ACHN (cell line): ENCODE results near the gene CYGB.
"Not testable (repeated sequence)": the region's sequence is repeated elsewhere in the genome, so short reads cannot be mapped to it uniquely, and the experiment has no call there.

Experiments used
- DNase-seq: peaks from one replicate; pipeline ENCODE4 v3.0.0-alpha.2; 2015
- in situ Hi-C: cut with HindIII; loops from 2 replicates; pipeline ENCODE4 v1.10.0; 2017; ENCODE audit warnings: low sequenced_read_pairs, low pct_ligation_motif_present, low pct_unique_long_range_greater_than_20kb

CYGB gene

DNA sequence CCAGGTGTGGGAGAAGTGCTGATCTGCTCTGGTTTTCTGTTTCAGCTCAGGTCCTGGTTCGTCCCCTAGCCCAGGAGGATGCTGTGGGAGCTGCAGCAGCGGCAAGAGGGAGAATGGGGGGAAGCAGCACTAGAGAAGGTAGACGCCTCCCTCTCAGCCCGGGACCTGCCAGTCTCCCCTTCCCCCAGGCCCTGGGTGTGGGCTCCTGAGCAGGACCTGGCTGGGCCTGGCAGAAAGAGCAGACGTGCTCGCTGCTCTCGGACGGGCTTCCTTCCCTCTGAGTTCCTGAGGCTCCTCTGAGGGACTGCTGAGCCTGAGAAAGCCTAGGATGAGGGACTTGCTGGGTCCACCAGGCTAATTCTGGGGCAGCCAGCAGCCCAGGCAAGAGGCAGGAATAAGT is 5.5 kb upstream of the CYGB start:
- no peak for DNase-seq
- in situ Hi-C loops = no loop called here

DNA sequence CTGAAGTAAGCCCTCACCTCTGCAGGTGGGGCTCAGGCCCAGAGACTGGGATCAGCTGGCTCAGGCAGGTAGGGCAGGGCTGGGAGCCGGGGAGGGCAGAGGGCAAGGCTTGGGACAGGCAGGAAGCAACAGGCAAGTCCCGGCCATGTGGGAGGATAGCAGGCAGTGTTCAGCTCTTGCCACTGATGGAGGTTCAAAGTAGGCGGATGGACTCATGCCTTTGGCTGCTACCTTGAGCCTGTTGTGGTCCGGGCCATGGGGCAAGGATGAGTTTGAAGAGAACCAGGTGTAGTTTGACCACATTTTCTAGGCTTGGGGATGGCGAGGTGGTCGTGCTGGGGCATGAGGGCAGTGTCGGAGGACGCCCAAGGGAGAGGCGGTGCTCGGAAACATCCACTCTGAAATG is 5.1 kb upstream of the CYGB start:
- in situ Hi-C loops = no loop called here
- DNase-seq = no peak

DNA sequence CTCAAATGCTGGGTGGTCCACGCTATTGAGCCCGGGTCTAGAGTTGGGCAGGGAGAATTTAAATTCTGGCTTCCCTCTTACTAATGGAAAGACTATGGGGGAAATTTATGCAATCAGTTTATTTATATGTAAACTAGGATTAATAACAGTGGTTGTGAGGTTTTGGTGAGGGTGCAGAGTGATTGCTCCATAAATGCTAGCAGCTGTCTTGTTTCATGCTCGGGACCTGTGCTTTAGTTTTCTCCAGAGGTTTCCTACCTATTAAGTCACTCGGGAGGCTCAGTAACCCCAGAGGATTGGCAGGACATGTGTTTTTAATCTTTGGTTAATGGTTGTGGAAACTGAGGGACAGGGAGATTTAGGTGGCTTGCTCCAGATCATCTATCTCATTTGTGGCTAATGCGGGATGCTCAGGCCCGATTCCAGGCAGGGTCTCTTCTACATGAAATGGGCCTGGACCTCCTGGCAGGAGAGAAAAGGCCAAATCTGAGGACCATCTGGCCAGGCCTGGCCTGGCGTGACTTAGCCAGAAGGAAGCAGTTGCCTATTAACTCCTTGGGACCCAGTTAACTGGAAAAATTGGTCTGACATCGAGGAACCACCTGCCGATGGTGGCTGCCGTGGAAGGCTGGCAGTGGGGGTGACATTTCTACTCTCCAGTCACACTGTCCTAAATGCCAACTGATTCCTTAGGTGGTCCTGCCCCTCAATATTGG is 4.4 kb upstream of the CYGB start:
- DNase-seq = no peak
- in situ Hi-C loops = no loop called here

DNA sequence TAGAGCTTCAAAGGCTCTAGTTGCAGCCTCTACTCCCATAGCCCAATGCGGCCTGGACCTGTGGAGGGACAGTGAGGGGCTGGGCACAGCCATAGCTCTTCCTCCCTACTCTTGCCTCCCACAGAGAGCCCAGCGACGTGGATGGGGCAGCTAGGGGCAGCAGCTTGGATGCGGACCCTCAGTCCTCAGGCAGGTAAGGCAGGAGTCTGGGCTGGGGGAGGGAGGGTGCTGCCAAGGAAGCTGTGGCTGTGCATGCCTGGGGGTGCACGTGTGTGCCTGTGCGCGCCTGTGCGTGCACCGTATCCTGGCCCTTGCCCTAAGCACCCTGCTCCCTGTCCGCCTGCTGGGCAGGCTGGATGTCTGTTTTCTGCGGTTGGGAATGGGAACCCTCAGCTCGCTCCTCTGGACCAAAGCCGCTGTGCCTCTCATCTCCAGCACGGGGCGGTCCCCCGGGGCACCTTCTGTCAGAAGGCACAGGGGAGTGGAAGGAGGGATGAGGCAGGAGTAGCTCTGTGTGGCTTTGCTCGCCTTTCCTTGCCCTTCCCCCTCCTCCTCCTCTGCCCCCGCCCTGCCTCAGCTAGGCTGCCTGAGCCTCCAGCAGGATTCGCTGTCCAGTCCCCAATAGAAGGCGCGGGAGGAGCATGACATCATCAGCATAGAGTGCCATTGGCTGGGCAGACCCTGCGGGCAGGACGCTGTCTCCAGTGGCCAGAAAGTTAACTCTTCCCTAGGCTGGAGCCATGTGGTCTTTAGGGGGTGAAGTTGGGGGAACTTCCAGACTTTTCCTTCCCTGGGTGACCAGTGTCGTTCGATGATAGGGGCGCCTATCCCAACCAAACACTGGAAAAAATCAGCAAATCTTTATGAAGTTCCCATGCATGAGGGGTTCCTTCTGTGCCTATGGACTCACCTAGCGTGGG is 3.1 kb upstream of the CYGB start:
- peak; percentile 98 for DNase-seq
- in situ Hi-C loops = no loop called here

DNA sequence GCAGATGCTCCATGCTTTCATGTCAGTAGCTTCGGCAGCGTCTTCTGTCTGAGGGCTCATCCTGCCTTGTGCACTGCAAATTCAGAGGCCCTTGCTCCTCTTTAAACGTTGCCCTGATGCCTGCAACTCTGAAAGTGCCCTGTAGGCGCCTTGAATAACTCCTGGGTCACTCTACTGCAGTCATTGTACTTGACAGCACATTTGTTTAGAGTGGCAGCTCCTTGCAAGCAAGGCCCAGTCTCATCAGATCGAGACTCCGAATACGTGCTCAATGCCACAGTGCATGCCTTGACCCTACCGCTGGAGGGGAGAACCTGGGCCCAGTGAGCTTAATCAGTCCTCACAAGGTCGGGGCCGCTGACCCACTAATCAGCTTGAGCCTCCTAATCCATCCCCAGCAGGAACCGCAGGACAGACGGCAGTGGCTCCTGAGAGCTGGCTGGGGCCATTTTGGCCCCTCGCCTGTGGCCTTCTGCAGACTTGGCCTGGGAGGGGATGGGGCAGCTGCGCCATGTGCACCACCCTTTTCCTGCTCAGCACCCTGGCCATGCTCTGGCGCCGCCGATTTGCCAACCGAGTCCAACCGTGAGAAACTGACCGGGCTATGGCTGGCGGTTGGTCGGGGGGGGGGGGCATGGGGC is 2.2 kb upstream of the CYGB start, which contains the start of gene PRCD:
Gene PRCD, plus strand, starts transcription at position 414 of the 641 bp plus-strand sequence. Its CDS starts 98 bp downstream, at position 512.
- no peak for DNase-seq
- in situ Hi-C loops = no loop called here

DNA sequence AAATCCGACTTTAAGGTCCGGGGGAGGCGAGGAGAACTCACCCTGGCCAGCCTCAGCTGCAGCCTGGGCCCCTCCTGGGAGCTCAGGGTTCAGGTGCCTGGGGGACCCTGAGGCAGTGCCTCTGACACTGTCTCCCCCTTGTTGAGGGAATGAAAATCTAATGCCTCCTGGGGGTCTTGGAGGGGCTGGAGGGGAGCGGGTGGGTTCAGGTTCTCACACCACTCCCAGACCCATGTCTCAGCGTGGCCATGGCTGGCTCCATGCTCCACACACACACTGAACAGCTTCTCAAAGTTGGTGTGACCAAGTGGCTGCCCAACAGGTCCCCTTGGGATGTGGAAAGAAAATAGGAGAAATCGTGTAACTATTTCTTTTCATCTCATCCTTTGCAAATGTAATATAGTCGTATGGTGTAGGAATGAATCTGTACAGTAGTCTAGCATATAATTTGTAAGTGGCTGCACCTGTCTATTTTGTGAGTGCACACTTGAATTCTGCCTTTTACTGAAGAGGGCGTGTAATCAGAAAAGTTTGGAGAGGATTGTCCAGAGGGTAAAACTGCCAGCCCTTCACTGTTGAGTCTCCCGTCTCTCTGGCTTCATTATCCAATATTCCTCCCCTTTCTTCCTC is 1.5 kb upstream of the CYGB start:
- DNase-seq = no peak
- in situ Hi-C loops = no loop called here

DNA sequence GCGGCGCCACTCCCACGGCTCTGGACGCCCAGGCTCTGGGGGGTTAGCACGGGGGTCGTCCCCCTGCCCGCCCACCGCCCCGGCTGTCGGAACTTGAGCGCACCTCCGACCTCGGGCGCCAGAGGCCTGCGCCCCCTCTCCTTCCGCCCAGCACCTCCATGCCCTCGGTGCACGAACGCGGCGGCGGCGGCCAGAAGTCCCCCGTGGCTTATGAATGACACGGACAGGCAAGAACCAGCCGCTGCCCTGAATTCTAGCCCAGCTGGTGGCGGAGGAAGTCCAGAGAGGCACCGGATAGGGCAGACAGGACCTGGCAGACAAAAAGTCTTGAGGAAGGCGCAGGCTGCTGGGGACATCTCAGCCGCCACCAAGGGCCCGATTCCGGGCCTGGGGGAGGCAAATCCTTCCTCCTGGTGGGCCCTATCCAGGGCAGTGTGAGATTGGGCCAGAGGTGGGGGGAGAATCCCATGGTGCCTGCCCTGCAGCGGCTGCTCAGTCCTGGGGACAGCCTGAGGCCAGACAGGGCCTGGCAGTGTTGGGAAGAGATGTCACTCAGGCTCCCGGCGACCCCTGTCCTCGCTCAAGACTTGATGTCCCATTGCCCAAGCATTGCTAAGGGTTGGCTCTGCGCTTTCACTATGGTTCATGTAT is 897 bp upstream of the CYGB start:
- no peak for DNase-seq
- in situ Hi-C loops = no loop called here

DNA sequence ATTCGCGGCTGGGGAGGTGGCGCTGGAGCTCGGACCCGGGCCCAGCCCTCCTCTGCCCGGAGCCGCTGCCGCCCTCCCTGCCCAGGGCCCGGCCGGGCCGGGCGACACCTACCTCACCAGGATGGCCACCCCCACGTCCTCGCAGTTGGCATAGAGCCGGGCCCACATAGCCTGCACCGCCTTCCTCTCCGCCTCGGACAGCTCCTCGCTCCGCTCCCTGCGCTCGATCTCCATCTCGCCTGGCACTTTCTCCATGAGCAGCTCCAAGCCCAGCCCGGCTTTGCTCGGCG is 276 bp downstream of the CYGB start:
- in situ Hi-C loops = no loop called here
- peak; percentile 43 for DNase-seq

DNA sequence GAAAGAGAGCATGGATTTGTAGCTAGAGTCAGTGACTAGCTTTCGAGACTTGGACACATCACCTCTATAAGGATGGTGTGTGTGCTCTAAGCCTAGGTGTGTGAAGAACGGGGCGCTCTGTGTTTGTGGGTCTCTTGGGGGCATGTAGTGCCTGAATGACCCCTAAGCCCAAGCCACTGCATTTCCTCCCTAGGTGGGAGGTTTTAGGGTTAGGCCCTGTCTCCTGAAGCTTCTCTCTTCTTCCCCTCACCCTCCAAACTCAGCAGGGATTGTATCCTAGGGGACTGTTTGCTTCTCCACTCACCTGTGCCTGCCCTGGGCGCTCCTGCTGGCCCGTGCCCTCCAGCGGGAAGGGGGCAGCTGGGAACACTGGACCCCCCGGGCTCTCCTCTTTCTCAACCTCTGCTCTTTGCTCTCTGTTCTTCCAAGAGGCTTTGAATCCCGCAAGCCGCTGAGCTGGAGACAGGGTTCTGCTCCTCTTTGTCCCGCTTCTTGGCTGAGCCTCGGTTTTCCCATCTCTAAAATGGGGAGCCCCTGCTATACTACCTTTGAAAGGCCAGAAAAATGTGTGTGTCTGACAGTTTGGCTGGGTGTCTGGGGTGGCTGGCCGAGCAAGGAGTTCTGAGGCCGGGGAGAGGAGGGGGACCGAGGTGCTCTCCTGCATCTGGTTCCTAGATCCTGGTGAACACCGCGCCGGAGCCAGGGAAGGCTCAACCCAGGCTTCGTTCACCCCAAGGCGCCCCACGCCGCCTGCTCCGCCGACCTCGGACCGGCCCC is 810 bp downstream of the CYGB start:
- no peak for DNase-seq
- in situ Hi-C loops = no loop called here

DNA sequence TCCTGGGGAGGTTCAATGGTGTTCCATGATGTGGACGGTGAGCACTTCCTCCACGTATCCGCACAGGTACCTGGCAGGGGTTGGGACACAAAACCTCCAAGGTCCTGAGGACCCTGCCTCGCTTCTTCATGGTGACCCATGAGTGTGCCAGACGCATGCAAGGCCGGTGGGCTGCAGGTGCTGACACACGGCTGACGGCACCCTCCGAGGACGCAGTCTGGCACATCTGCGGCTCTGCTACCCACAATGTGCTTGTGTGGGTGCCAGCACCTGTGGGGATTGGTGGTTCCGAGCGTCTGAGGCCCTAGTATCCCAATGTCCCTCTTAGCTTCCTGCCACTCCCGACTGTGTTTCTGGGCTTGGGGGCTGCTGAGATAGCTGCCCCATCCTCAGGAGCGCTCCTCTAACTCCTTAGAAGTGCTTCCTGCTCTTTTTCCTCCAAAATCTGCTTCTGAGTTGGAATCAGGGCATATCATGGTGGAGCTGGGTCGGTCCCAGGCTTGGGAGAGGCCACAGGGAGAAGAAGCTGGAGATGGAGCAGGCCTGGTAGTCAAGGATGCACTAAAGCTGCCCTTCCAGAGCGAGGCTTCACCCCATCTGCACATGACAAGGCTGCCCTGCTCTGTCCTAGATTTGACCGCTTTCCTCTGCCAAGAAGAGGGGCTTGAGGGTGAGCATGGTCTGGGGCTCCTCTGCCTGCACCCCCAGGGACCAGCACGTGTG is 1.6 kb downstream of the CYGB start:
- DNase-seq = no peak
- in situ Hi-C loops = no loop called here

DNA sequence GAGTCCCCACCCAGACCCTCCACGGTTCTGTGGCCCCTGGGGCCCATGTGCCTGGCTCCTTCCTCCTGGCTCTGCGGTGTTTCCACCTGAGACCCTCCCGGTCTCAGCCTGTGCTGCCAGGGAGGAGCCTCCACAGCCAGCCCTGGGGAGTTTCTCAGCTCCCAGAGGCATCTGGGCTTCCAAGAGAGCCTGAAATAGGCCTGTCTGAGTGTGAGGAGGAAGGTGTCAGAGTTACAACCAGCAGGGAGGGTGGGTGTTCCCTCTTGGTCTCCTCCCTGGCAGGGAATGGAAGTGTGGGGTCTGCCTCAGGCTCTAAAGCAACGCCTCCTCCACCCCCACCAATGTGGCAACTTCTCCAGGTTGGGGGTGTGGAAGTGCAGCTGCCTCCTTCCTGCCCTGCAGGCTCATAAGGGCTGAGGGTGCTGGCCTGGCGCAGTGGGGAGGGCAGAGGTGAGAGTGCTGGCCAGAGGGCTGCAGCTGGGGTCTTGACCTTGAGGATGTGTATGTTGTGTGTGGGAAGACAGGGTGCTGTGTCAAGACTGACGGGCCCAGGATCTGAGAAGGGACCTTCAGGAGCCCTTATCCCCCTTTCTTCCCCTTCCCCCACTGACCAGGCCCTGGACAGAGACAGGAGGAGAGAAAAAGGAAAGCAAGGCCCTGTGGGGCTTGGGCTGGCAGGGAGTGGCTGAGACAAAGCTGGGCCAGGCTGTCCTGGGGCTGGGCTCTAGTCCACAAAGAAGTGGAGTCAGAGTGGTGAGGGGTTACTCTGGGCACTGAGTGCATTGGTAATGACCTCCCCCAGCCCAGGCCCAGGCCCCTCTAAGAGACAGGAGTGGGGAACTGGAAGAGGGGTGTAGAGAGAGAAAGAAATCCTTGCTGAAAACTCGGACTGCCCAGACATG is 2.4 kb downstream of the CYGB start:
- in situ Hi-C loops = no loop called here
- no peak for DNase-seq

DNA sequence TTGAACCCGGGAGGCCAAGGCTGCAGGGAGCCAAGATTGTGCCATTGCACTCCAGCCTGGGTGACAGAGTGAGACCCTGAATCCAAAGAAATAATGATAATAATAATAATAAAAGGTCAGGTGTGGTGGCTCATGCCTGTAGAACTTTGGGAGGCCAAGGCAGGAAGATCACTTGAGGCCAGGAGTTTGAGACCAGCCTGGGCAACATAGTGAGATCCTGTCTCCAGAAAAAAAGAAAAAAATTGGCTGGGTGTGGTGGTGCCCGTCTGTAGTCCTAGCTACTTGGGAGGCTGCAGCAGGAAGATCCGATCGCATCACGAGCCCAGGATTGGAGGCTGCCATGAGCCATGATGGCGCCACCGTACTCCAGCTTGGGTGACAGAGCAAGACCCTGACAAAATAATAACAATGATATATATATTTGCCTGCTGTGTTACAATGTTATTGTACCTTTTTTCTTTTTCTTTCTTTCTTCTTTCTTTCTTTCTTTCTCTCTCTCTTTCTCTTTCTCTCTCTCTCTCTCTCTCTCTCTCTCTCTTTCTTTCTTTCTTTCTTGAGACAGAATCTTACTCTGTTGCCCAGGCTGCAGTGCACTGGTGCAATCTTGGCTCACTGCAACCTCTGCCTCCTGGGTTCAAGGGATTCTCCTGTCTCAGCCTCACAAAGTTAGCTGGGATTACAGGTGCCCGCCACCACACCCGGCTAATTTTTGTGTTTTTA is 3.7 kb downstream of the CYGB start:
- DNase-seq, in situ Hi-C loops: not testable (repeated sequence)

DNA sequence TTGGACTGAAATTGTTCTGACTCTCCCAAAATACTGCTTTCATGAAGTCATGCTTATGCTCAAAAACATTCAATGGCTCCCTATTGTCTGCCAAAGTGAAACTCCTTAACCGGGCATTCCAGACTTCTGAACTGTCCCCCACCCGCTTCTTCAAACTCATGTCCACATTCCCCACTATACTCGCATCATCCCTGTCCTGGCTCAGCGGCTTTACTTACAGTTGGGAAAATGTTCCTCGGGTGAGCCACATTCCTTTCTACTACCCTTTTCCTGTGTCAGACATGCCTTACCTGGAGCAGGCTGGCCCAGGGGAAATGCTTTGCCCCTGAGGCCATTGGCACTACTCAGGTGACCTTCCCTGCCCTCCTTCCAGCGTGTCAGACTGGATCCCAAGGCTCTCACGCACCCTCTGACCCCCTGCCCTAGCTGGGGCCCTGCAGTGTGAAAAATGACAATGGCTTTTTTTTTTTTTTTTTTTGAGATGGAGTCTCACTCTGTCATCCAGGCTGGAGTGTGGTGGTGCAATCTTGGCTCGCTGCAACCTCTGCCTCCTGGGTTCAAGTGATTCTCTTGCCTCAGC is 5.3 kb downstream of the CYGB start:
- in situ Hi-C loops = no loop called here

DNA sequence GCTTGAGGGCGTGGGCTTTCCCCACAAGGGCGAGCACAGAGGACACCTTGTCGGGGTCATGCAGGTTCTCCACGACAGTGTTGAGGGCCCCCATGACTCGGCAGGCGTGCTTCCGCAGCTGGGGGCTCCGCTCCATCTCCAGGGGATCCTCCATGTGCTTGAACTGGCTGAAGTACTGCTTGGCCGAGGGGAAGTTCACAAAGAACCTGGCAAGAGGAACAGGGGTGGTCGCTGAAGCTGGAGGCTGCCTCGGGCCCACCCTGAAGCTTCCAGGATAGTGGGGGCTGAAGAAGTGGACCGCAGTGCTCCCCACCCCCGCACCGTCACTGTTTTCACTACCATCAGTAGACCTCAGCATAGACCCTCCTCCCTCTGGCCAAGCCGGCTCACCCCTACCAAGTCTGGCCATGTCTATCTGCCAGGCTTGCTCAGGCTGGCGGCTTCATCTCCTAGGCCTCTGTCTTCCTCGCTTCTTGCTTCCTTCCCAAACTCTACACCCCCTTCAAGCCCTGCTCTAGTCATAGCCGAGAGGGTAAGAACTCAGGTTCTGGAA is 5.9 kb downstream of the CYGB start:
- in situ Hi-C loops = no loop called here
- no peak for DNase-seq

More for the DNA sequence above, 5.3 kb downstream of the CYGB start:
- no peak for DNase-seq

DNA sequence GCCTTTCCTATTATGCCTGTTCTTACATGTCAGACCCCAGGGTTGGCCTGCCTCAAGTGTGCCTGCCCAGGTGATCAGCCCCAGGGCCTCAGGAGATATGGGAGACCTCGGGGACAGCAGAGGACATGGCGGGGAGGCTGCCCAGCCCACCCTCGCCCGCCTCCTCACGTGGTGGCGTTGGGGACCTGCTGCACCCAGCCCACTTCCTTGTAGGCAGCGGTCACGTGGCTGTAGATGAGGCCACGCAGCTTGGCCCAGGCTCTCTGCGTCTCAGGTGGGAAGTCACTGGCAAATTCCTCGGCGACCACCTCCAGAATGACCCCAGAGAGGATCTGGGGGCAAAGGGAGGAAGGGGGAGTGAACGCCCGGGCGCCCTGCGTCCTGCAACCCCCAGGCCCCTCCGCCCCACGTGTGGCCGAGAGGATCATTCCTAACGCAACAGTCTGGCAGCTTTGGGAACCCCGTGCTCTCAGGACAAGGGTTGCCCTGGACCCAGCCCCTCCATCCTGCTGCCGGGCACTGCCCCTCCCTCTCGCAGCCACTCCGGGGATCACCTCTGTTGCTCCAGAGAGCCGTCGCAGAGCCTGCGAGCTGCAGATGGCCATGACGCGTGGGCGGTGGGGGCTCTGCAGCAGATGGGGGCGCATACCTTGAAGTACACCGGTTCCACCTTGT is 6.6 kb downstream of the CYGB start:
- DNase-seq = no peak
- in situ Hi-C loops = no loop called here
